GM10248 (cell line): ENCODE data around the gene RPL6.
"Not testable (repeated sequence)": the region's sequence is repeated elsewhere in the genome, so short reads cannot be mapped to it uniquely, and the experiment has no call there.

Source experiments
- CTCF ChIA-PET: fragments of 300-600 bp; sonication (Branson Sonifier 250); formaldehyde crosslinking; extraction: SDS; loops from one replicate; lab custom pipeline; 2021; ENCODE audit warnings: antibody characterized with exemption; lab: Yijun Ruan, JAX
- POLR2A ChIA-PET: fragments of 350-650 bp; sonication (Branson Sonifier 250); formaldehyde crosslinking; extraction: SDS; loops from one replicate; lab custom pipeline; 2020; ENCODE audit warnings: antibody characterized with exemption; lab: Yijun Ruan, JAX
- DNase-seq: peaks from one replicate; pipeline ENCODE4 v3.0.0; 2012; ENCODE audit errors: extremely low spot score
- TF ChIP-seq, protein P1 (sequence below): IDR thresholded peaks from 2 replicates; pipeline ENCODE4 v1.5.1; 2012; ENCODE audit warnings: mild to moderate bottlenecking, low read depth; ENCODE audit errors: extremely low read depth, missing control alignments, control extremely low read depth

Gene RPL6

DNA sequence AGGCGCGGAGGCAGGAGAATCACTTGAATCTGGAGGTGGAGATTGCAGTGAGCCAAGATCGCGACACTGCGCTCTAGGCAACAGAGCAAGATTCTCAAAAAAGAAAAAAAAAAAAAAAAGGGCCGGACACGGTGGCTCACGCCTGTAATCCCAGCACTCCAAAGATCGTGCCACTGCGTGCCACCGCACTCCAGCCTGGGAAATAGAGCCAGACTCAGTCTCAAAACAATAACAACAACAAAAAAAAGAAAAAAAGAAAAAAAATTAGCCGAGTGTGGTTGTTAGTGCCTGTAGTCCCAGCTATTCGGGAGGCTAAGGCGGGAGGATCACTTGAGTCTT lies 470 bp upstream of the RPL6 start:
- no peak for DNase-seq
- TF ChIP-seq, protein P1, sequence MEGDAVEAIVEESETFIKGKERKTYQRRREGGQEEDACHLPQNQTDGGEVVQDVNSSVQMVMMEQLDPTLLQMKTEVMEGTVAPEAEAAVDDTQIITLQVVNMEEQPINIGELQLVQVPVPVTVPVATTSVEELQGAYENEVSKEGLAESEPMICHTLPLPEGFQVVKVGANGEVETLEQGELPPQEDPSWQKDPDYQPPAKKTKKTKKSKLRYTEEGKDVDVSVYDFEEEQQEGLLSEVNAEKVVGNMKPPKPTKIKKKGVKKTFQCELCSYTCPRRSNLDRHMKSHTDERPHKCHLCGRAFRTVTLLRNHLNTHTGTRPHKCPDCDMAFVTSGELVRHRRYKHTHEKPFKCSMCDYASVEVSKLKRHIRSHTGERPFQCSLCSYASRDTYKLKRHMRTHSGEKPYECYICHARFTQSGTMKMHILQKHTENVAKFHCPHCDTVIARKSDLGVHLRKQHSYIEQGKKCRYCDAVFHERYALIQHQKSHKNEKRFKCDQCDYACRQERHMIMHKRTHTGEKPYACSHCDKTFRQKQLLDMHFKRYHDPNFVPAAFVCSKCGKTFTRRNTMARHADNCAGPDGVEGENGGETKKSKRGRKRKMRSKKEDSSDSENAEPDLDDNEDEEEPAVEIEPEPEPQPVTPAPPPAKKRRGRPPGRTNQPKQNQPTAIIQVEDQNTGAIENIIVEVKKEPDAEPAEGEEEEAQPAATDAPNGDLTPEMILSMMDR, result no peak
- CTCF ChIA-PET, result interaction anchor here (1.5 to 3.0 kb wide), 3 partner anchors 9 to 212 kb away, joined by 8 to 14 read pairs (median 13); no protein-coding TSS in a partner anchor
- POLR2A ChIA-PET, result no interaction called here

DNA sequence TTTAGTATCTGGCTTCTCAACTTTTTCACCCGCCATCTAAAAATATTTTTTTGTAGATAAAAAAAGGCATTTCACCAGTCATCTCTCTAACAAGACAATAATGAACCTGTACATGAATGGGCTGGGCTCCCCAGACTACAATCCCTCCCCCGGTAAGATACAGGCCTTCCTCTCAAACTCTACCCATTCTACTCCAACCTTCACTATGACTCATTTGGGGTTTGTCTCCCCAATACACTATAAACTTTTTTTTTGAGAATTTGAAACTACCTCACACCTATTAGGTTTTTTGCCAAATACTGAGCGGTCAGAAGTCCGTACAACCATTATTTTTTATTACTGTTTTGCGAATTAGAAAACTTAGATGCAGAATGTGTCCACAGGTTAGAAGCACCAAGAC lies 784 bp downstream of the RPL6 start:
- no peak for DNase-seq
- ChIA-PET POLR2A (no interaction called here), CTCF (no interaction called here)
- TF ChIP-seq, protein P1, result no peak

DNA sequence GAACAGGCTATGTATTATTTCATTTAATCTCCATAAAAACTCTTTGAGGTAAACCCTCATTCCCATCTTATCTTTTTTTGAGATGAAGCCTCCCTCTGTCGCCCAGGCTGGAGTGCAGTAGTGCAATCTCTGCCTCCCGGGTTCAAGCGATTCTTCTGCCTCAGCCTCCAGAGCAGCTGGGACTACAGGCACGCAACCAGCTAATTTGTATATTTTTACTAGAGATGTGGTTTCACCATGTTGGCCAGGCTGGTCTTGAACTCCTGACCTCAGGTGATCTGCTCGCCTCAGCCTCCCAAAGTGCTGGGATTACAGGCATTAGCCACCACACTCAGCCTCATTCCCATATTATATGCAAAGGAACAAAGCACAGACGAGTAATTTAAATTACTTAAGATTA lies 1.7 kb downstream of the RPL6 start:
- CTCF ChIA-PET, POLR2A ChIA-PET, DNase-seq: not testable (repeated sequence)

DNA sequence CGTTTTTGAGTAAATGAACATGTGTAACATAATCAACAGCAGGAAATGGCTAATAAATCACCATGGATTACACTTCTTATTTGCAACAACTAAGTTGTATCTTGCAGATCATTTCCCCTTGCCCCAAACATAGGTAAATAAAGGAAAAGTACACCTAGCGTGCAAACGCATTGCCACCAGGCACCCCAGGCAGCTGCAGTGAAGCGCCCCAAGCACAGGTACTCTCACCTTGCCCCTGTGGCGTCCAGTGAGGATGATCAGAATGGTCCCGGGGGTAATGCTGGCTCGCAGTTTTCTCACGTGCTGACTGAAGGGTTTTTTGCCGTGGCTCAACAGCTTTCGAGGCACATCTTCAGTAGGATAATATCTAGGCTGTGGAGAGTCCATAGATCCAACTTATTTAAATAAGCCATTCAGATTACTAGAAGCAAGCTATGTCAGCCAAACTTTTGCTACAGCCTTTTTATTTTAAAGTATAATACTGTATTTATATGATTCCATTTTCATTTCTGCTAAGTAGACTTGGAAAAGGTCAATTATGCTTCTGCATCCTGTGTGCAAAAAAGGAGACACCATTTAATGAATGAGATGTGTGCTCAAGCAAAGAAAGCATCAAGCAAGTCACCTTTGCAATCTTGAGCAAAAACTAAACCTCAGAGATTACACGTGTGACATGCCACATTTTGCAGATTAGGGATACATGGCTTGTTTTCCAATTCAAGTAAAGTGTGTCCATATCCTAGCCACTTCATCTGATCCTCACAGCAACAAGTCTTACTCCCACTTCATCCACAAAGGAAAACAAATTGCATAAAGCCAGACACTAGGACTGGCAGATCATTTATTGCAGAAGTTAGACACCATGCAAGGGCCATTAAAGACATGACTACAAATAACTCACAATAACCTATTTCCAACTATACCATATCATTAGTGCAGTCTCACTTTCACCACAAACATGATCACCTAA lies 2.6 kb downstream of the RPL6 start:
- CTCF ChIA-PET, result interaction anchor here (1.3 to 3.6 kb wide), 3 partner anchors 11 to 298 kb away, joined by 3 to 14 read pairs (median 4); partner anchors contain the start of gene NAA25
- DNase-seq, result no peak
- POLR2A ChIA-PET, result no interaction called here
- TF ChIP-seq, protein P1, result no peak

DNA sequence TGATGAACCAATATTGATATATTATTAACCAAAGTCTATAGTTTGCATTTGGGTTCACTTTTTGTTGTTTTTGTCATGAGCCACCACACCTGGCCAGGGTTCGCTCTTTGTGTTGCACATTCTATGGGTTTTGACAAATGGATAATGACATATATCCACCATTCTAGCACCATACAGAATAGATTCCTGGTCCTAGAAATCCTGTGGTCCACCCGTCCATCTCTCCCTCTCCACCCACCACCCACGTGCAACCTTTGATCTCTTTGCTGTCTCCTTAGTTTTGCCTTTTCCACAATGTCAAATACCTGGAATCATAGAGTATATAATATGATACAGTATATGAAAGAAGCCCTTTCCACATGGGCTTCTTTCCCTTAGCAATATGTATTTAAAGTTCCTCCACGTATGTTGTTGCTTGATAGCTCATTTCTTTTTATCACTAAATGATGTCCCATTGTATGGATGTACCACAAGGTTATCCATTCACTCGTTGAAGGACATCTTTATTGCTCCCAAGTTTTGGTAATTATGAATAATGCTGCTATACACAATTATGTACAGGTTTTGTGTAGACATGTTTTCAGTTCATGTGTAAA lies 7.4 kb downstream of the RPL6 start:
- DNase-seq, result no peak
- ChIA-PET CTCF (interaction anchor here (2.1 to 3.5 kb wide), 2 partner anchors 9 to 15 kb away, joined by 12 to 13 read pairs; no protein-coding TSS in a partner anchor), POLR2A (interaction anchor here (0.7 kb wide), 3 partner anchors 25 to 556 kb away, joined by 3 to 7 read pairs (median 5); no protein-coding TSS in a partner anchor)
- TF ChIP-seq, protein P1, result no peak

DNA sequence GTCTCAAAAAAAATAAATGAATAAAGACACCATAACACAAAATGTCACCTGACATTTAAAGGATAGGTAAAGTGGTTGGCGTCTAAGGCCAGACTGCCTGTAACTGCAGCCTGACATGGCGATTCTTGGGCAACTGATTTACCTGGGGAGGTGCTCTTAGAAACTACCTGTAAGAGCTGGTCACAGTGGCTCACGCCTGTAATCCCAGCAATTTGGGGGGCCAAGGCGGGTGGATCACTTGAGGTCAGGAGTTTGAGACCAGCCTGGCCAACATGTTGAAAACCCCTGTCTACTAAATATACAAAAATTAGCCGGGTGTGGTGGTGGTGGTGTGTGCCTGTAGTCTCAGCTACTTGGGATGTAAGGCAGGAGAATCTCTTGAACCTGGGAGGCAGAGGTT lies 8.4 kb downstream of the RPL6 start:
- ChIA-PET CTCF (interaction anchor here (1.6 to 3.5 kb wide), 3 partner anchors 10 to 14 kb away, joined by 6 to 13 read pairs (median 12); no protein-coding TSS in a partner anchor), POLR2A (interaction anchor here (0.6 to 0.7 kb wide), 6 partner anchors 7 to 555 kb away, joined by 3 to 7 read pairs (median 4); no protein-coding TSS in a partner anchor)
- DNase-seq, result no peak
- TF ChIP-seq, protein P1, result no peak
